NB4 (cell line): ENCODE data around the gene SPRED3.

Source experiments
- DNase-seq: peaks from one replicate; pipeline ENCODE4 v3.0.0; 2010; ENCODE audit warnings: low read depth
- H3K4me3 ChIP-seq: one replicate; pipeline ENCODE4 v1.5.1; 2011; ENCODE audit warnings: mild to moderate bottlenecking, low read depth, low read length, moderate library complexity
- CTCF ChIP-seq: IDR thresholded peaks from one replicate; pipeline ENCODE4 v1.5.1; 2012; ENCODE audit warnings: low read depth, low read length
- MAX ChIP-seq: IDR thresholded peaks from 2 replicates; pipeline ENCODE4 v1.6.1; 2011; ENCODE audit warnings: low read depth, low read length
- MYC ChIP-seq: IDR thresholded peaks from 2 replicates; pipeline ENCODE4 v1.6.1; 2011; ENCODE audit warnings: low read depth, low read length
- POLR2A ChIP-seq: IDR thresholded peaks from 2 replicates; pipeline ENCODE4 v1.6.1; 2011; ENCODE audit warnings: mild to moderate bottlenecking; ENCODE audit not compliant: insufficient read length; ENCODE audit errors: extremely low read depth

Gene SPRED3

GRCh38 chr19:38413416-38413815 lies 24.9 kb downstream of the SPRED3 start:
- DNase-seq, result no peak
- TF ChIP-seq CTCF (no peak), POLR2A (no peak), MAX (no peak), MYC (no peak)
- H3K4me3 ChIP-seq, result no peak overlapping the region

GRCh38 chr19:38417146-38417543 lies 28.6 kb downstream of the SPRED3 start:
- DNase-seq, result no peak
- no peak for TF ChIP-seq MYC
- no peak for TF ChIP-seq MAX
- TF ChIP-seq POLR2A, result no peak
- no peak for TF ChIP-seq CTCF
- no peak overlapping the region for H3K4me3 ChIP-seq

- peak; percentile 69 for DNase-seq
- TF ChIP-seq MYC (no peak), CTCF (no peak), POLR2A (no peak), MAX (no peak)
- no peak overlapping the region for H3K4me3 ChIP-seq
Measured at GRCh38 chr19:38417544-38418506, 29.3 kb downstream of the SPRED3 start.

GRCh38 chr19:38420935-38421334 lies 32.4 kb downstream of the SPRED3 start:
- no peak for DNase-seq
- TF ChIP-seq CTCF, result no peak
- no peak for TF ChIP-seq POLR2A
- no peak for TF ChIP-seq MYC
- TF ChIP-seq MAX, result no peak
- no peak overlapping the region for H3K4me3 ChIP-seq

- no peak overlapping the region for H3K4me3 ChIP-seq
Measured at GRCh38 chr19:38421856-38422255, 33.4 kb downstream of the SPRED3 start.

More at GRCh38 chr19:38421856-38422255, 33.4 kb downstream of the SPRED3 start:
- TF ChIP-seq MYC (no peak), CTCF (no peak), MAX (no peak), POLR2A (no peak)
- DNase-seq, result no peak
